Ovary (tissue), 9 donors: ENCODE measurements around the gene ZKSCAN5. TPM values are rescaled to one million over a fixed set of nuclear protein-coding genes. Genes with fewer than 3 reads are reported as not detected.

Source experiments
- DNase-seq, 5 donors: peaks; one replicate each; pipeline ENCODE4 v3.0.0-alpha.2; 2019 to 2020
- H3K27ac ChIP-seq, 2 donors: fragments of 200-600 bp; one replicate each; pipeline versions ENCODE4 v1.5.1 to v1.8.0; 2019 to 2022
- H3K27me3 ChIP-seq: fragments of 200-600 bp; one replicate; pipeline ENCODE4 v1.8.0; 2022
- H3K36me3 ChIP-seq: fragments of 200-600 bp; sonication (generic); one replicate; pipeline ENCODE4 v1.5.1; 2019
- H3K4me1 ChIP-seq: one replicate; pipeline ENCODE4 v1.8.1; 2013; ENCODE audit warnings: mild to moderate bottlenecking, moderate library complexity; ENCODE audit not compliant: insufficient read depth
- H3K4me3 ChIP-seq: fragments of 200-600 bp; sonication (generic); one replicate; pipeline ENCODE4 v1.5.1; 2017
- H3K9me3 ChIP-seq, 2 donors: fragments of 200-600 bp in 1 of 2; sonication (generic) in 1 of 2; one replicate each; pipeline versions ENCODE4 v1.5.1 to v1.8.1; 2013 to 2019; ENCODE audit warnings: mild to moderate bottlenecking in 1 of 2, moderate library complexity in 1 of 2
- EP300 ChIP-seq: sonication (generic); formaldehyde crosslinking; IDR thresholded peaks from one replicate; pipeline ENCODE4 v1.6.1; 2017; ENCODE audit warnings: antibody characterized with exemption
- POLR2A ChIP-seq: fragments of 450-650 bp; IDR thresholded peaks from one replicate; pipeline ENCODE4 v1.6.1; 2017; ENCODE audit warnings: antibody characterized with exemption, mild to moderate bottlenecking, moderate library complexity
- WGBS, 3 donors: extraction: QIAGEN DNeasy Blood & Tissue Kit in 1 of 3; methylation state at CpG; one replicate each; pipeline versions ENCODE4 v1.1.5 to v1.1.7; 2013 to 2017; 5-methylcytosine and 5-hydroxymethylcytosine counted together
- intact Hi-C, 4 donors: fragments of 100-400 bp; cut with DNase I; formaldehyde crosslinking; loops; one replicate each; pipeline versions ENCODE4 v1.11.0 to v1.15.1; 2022 to 2023
- polyA plus RNA-seq, 2 donors: library from polyadenylated mRNA; stranded (reverse); fragments of 200-250 nt in 1 of 2; fragments of 350-450 nt in 1 of 2; fragmentation: Illumina TruSeq in 1 of 2; extraction: RNeasy Lipid Tissue Mini Kit (QIAGEN cat#74804) in 1 of 2; gene quantifications; one replicate each; pipeline ENCODE4 v1.2.3, GENCODE V29; 2013 to 2014
- total RNA-seq, 7 donors: library from RNA; depleted of rRNA in 2 of 7; stranded (reverse); fragments of >200 nt in 2 of 7; fragmentation: NEBNext Ultra II Directional in 3 of 7; extraction: Animal tissue kit (Norgen Biotek cat#: 25700) in 3 of 7; gene quantifications; one replicate each; pipeline versions ENCODE4 v1.1.0 to v1.2.4, GENCODE V29; 2016 to 2023
- TF ChIP-seq, protein P1 (sequence below), 3 donors: fragments of 450-650 bp in 2 of 3; fragments of 200-600 bp in 1 of 3; IDR thresholded peaks; one replicate each; pipeline versions ENCODE4 v1.5.1 to v1.8.0; 2016 to 2022; ENCODE audit warnings: antibody characterized with exemption in 3 of 3, mild to moderate bottlenecking in 1 of 3
- donor health status: DM: no; HTN: no; CAD: no; lungs with moderate emphysema.
- donor health status: DM: no; HTN: no; CAD: no.
- donor health status: Bipolar disorder and iron deficiency.
- donor health status: DM: yes; HTN: yes; CAD: no.
- donor health status: DM: no; HTN: no; CAD: no.
- donor health status: DM: yes; HTN: yes; CAD: no.

The ZKSCAN5 gene
- total and polyA plus RNA-seq, 9 donors = 5.2 to 12.1 (median 8.6) TPM

DNA sequence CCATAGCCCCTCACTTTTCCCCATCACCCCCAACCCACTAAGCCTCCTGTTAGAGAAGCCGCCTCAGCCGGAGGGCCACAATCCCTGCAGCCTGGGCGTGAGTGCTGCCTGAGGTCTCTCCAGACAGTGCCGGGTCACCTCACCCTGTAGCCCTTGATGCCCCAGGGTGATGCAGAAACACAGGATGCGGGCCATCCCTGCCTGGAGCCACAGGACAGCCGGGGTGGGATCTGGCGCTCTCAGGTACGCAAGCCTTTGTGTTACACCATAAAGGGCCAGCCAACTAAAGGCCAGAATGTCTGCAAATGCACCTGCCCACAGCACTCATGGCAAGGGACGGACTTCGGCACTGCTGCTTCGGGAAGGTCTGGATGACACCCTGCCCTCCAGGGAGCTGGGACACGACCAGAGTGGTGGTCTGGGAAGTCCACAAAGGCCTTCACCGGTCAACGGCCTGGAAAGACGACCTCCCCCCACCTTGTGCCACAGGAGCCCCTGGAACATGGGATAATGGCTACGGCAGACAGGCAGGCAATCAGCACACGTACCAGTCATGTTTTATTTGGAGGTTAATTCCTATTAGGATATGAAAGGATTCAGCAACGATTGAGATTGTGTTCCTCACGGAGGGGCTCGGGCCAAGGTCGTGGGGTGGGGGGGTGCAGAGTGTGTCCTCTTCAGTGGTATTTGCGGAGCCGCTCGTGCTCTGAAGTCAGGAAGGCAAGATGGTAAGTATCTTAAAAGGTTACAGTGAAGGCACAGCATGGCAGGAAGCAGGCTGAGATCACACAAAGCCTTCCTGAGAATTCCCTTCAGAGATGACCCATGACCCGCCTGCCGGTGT is 46.6 kb upstream of the ZKSCAN5 start:
- WGBS, 3 donors = 69 to 79% (median 70%) methylated on average over 25 to 26 of the region's 26 CpGs
- H3K27me3 ChIP-seq = no peaks in the 10 kb centered on the region
- intact Hi-C loops = no loop called here
- no peak overlapping the region for H3K4me3 ChIP-seq
- H3K9me3 ChIP-seq = no peaks in the 10 kb centered on the region
- no peaks in the 10 kb centered on the region for H3K36me3 ChIP-seq
- TF ChIP-seq EP300 (no peak), POLR2A (no peak)
- TF ChIP-seq, protein P1, sequence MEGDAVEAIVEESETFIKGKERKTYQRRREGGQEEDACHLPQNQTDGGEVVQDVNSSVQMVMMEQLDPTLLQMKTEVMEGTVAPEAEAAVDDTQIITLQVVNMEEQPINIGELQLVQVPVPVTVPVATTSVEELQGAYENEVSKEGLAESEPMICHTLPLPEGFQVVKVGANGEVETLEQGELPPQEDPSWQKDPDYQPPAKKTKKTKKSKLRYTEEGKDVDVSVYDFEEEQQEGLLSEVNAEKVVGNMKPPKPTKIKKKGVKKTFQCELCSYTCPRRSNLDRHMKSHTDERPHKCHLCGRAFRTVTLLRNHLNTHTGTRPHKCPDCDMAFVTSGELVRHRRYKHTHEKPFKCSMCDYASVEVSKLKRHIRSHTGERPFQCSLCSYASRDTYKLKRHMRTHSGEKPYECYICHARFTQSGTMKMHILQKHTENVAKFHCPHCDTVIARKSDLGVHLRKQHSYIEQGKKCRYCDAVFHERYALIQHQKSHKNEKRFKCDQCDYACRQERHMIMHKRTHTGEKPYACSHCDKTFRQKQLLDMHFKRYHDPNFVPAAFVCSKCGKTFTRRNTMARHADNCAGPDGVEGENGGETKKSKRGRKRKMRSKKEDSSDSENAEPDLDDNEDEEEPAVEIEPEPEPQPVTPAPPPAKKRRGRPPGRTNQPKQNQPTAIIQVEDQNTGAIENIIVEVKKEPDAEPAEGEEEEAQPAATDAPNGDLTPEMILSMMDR (IDR thresholded peaks at IDR 0.05) = no peak
- DNase-seq = no peak
- no peaks in the 10 kb centered on the region for H3K4me1 ChIP-seq
- no peak overlapping the region for H3K27ac ChIP-seq

GRCh38 chr7:99459087-99459486 is 45.4 kb upstream of the ZKSCAN5 start:
- WGBS, 3 donors = 85 to 91% (median 91%) methylated on average over 8 of the region's 8 CpGs
- no peak for DNase-seq
- Histone ChIP-seq H3K4me3 (no peak overlapping the region), H3K27ac (no peak overlapping the region), H3K4me1 (no peaks in the 10 kb centered on the region), H3K27me3 (no peaks in the 10 kb centered on the region), H3K9me3 (no peaks in the 10 kb centered on the region), H3K36me3 (no peaks in the 10 kb centered on the region)
- intact Hi-C loops = no loop called here
- no peak for TF ChIP-seq EP300
- TF ChIP-seq POLR2A = no peak
- TF ChIP-seq, protein P1 (IDR thresholded peaks at IDR 0.05) = no peak

GRCh38 chr7:99460651-99461050 is 43.8 kb upstream of the ZKSCAN5 start:
- no peak for DNase-seq
- 80 to 86% (median 81%) methylated on average over 11 of the region's 11 CpGs for WGBS, 3 donors
- Histone ChIP-seq H3K36me3 (no peaks in the 10 kb centered on the region), H3K9me3 (no peaks in the 10 kb centered on the region), H3K4me1 (peaks cover 2% of the 10 kb centered on the region), H3K27me3 (no peaks in the 10 kb centered on the region), H3K27ac (no peak overlapping the region), H3K4me3 (no peak overlapping the region)
- TF ChIP-seq EP300 = no peak
- TF ChIP-seq, protein P1 (IDR thresholded peaks at IDR 0.05) = no peak
- no peak for TF ChIP-seq POLR2A
- intact Hi-C loops = no loop called here

- Histone ChIP-seq H3K27me3 (no peaks in the 10 kb centered on the region), H3K4me3 (no peak overlapping the region), H3K36me3 (no peaks in the 10 kb centered on the region), H3K9me3 (no peaks in the 10 kb centered on the region), H3K4me1 (peaks cover 2% of the 10 kb centered on the region), H3K27ac (no peak overlapping the region)
- 81 to 88% (median 83%) methylated on average over 2 of the region's 2 CpGs for WGBS, 3 donors
- intact Hi-C loops = no loop called here
- DNase-seq = no peak
- TF ChIP-seq EP300 (no peak), POLR2A (no peak)
- TF ChIP-seq, protein P1 (IDR thresholded peaks at IDR 0.05) = no peak
These were observed 43.2 kb upstream of the ZKSCAN5 start for GRCh38 chr7:99461221-99461620.
